HEK293 (cell line): Measurements from ENCODE around the gene NPTXR.

Experiments
- CTCF ChIP-seq: fragments of 450-650 bp; formaldehyde crosslinking; IDR thresholded peaks from 2 replicates; pipeline ENCODE4 v1.5.1; 2016; ENCODE audit warnings: missing biosample characterization, missing genetic modification characterization
- PBX3 ChIP-seq: sonication (generic); formaldehyde crosslinking; IDR thresholded peaks from 2 replicates; pipeline ENCODE4 v1.8.1; 2022; ENCODE audit warnings: mild to moderate bottlenecking, moderate library complexity, missing genetic modification reagents
- TCF7L2 ChIP-seq: IDR thresholded peaks from 2 replicates; pipeline ENCODE4 v1.6.1; 2011; ENCODE audit warnings: low read depth, mild to moderate bottlenecking, inconsistent platforms, low read length, moderate library complexity, borderline replicate concordance
- ZNF394 ChIP-seq: fragments of 450-650 bp; formaldehyde crosslinking; IDR thresholded peaks from 2 replicates; pipeline ENCODE4 v1.5.1; 2016; ENCODE audit warnings: missing biosample characterization, missing genetic modification characterization, mild to moderate bottlenecking, moderate library complexity, borderline replicate concordance
- ZNF530 ChIP-seq: fragments of 450-650 bp; formaldehyde crosslinking; IDR thresholded peaks from 2 replicates; pipeline ENCODE4 v1.5.1; 2016; ENCODE audit warnings: low read depth, missing biosample characterization, missing genetic modification characterization
- ZNF548 ChIP-seq: fragments of 450-650 bp; formaldehyde crosslinking; IDR thresholded peaks from 2 replicates; pipeline ENCODE4 v1.5.1; 2016; ENCODE audit warnings: missing biosample characterization, missing genetic modification characterization
- ZNF610 ChIP-seq: fragments of 450-650 bp; formaldehyde crosslinking; IDR thresholded peaks from 2 replicates; pipeline ENCODE4 v1.5.1; 2016; ENCODE audit warnings: missing biosample characterization, missing genetic modification characterization, borderline replicate concordance
- ZNF621 ChIP-seq: fragments of 450-650 bp; formaldehyde crosslinking; IDR thresholded peaks from 2 replicates; pipeline ENCODE4 v1.5.1; 2017; ENCODE audit warnings: missing biosample characterization, missing genetic modification characterization
- ZNF626 ChIP-seq: fragments of 450-650 bp; sonication (Bioruptor Pico); formaldehyde crosslinking; IDR thresholded peaks from 2 replicates; pipeline ENCODE4 v1.5.1; 2018; ENCODE audit warnings: missing biosample characterization, missing genetic modification characterization, inconsistent platforms
- ZXDB ChIP-seq: fragments of 450-650 bp; formaldehyde crosslinking; IDR thresholded peaks from 2 replicates; pipeline ENCODE4 v1.5.1; 2016; ENCODE audit warnings: missing biosample characterization, missing genetic modification characterization
- TF ChIP-seq, protein P1 (sequence below): fragments of 450-650 bp; formaldehyde crosslinking; IDR thresholded peaks from 2 replicates; pipeline ENCODE4 v1.5.1; 2016; ENCODE audit warnings: missing biosample characterization, missing genetic modification characterization, low read depth
- TF ChIP-seq, protein P2 (sequence below): fragments of 450-650 bp; formaldehyde crosslinking; IDR thresholded peaks from 2 replicates; pipeline ENCODE4 v1.5.1; 2016; ENCODE audit warnings: missing biosample characterization, missing genetic modification characterization

DNA sequence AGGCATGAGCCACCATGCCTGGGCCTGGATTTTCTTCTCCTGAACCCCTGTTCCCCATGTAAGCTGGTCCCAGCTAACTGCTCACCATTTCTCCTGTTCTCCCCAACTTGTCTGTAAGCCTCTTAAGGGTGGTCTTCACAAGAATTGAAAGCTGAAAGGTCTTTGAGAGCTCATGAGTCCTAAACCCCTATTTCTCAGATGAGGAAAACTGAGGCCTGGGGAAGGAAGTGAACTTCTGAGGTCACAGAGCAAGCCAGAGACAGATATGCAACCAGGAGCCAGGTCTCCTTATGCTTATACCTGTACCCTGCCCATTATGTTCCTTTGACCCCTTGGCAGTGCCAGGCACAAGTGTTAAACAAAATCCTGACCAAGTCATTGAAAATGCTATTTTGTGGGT, 16.3 kb downstream of the NPTXR start:
- TF ChIP-seq CTCF (tag by site-specific recombination) (no peak), ZNF626 (tag by site-specific recombination) (no peak), ZNF394 (tag by site-specific recombination) (no peak), TCF7L2 (no peak), ZNF621 (tag by site-specific recombination) (no peak), PBX3 (no peak), ZXDB (no peak), ZNF530 (tag by site-specific recombination) (no peak), ZNF610 (tag by site-specific recombination) (no peak), ZNF548 (tag by site-specific recombination) (no peak)
- TF ChIP-seq, protein P1, sequence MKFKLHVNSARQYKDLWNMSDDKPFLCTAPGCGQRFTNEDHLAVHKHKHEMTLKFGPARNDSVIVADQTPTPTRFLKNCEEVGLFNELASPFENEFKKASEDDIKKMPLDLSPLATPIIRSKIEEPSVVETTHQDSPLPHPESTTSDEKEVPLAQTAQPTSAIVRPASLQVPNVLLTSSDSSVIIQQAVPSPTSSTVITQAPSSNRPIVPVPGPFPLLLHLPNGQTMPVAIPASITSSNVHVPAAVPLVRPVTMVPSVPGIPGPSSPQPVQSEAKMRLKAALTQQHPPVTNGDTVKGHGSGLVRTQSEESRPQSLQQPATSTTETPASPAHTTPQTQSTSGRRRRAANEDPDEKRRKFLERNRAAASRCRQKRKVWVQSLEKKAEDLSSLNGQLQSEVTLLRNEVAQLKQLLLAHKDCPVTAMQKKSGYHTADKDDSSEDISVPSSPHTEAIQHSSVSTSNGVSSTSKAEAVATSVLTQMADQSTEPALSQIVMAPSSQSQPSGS (tag by site-specific recombination), result no peak
- TF ChIP-seq, protein P2, sequence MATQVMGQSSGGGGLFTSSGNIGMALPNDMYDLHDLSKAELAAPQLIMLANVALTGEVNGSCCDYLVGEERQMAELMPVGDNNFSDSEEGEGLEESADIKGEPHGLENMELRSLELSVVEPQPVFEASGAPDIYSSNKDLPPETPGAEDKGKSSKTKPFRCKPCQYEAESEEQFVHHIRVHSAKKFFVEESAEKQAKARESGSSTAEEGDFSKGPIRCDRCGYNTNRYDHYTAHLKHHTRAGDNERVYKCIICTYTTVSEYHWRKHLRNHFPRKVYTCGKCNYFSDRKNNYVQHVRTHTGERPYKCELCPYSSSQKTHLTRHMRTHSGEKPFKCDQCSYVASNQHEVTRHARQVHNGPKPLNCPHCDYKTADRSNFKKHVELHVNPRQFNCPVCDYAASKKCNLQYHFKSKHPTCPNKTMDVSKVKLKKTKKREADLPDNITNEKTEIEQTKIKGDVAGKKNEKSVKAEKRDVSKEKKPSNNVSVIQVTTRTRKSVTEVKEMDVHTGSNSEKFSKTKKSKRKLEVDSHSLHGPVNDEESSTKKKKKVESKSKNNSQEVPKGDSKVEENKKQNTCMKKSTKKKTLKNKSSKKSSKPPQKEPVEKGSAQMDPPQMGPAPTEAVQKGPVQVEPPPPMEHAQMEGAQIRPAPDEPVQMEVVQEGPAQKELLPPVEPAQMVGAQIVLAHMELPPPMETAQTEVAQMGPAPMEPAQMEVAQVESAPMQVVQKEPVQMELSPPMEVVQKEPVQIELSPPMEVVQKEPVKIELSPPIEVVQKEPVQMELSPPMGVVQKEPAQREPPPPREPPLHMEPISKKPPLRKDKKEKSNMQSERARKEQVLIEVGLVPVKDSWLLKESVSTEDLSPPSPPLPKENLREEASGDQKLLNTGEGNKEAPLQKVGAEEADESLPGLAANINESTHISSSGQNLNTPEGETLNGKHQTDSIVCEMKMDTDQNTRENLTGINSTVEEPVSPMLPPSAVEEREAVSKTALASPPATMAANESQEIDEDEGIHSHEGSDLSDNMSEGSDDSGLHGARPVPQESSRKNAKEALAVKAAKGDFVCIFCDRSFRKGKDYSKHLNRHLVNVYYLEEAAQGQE (tag by site-specific recombination), result no peak
